Ovary (tissue), 9 donors: ENCODE data around the gene MED22. TPM values are rescaled to one million over a fixed set of nuclear protein-coding genes. Genes with fewer than 3 reads are reported as not detected.
A peak's percentile ranks its signal among the peaks of the same experiment; 100 is the strongest.
"Not testable (repeated sequence)": the region's sequence is repeated elsewhere in the genome, so short reads cannot be mapped to it uniquely, and the experiment has no call there.

Experiments used
- DNase-seq, 5 donors: peaks; one replicate each; pipeline ENCODE4 v3.0.0-alpha.2; 2019 to 2020
- H3K27ac ChIP-seq, 2 donors: fragments of 200-600 bp; one replicate each; pipeline versions ENCODE4 v1.5.1 to v1.8.0; 2019 to 2022
- H3K27me3 ChIP-seq: fragments of 200-600 bp; one replicate; pipeline ENCODE4 v1.8.0; 2022
- H3K36me3 ChIP-seq: fragments of 200-600 bp; sonication (generic); one replicate; pipeline ENCODE4 v1.5.1; 2019
- H3K4me1 ChIP-seq: one replicate; pipeline ENCODE4 v1.8.1; 2013; ENCODE audit warnings: mild to moderate bottlenecking, moderate library complexity; ENCODE audit not compliant: insufficient read depth
- H3K4me3 ChIP-seq: fragments of 200-600 bp; sonication (generic); one replicate; pipeline ENCODE4 v1.5.1; 2017
- H3K9me3 ChIP-seq, 2 donors: fragments of 200-600 bp in 1 of 2; sonication (generic) in 1 of 2; one replicate each; pipeline versions ENCODE4 v1.5.1 to v1.8.1; 2013 to 2019; ENCODE audit warnings: mild to moderate bottlenecking in 1 of 2, moderate library complexity in 1 of 2
- CTCF ChIP-seq, 3 donors: fragments of 450-650 bp in 2 of 3; fragments of 200-600 bp in 1 of 3; IDR thresholded peaks; one replicate each; pipeline versions ENCODE4 v1.5.1 to v1.8.0; 2016 to 2022; ENCODE audit warnings: antibody characterized with exemption in 3 of 3, mild to moderate bottlenecking in 1 of 3
- EP300 ChIP-seq: sonication (generic); formaldehyde crosslinking; IDR thresholded peaks from one replicate; pipeline ENCODE4 v1.6.1; 2017; ENCODE audit warnings: antibody characterized with exemption
- POLR2A ChIP-seq: fragments of 450-650 bp; IDR thresholded peaks from one replicate; pipeline ENCODE4 v1.6.1; 2017; ENCODE audit warnings: antibody characterized with exemption, mild to moderate bottlenecking, moderate library complexity
- WGBS, 3 donors: extraction: QIAGEN DNeasy Blood & Tissue Kit in 1 of 3; methylation state at CpG; one replicate each; pipeline versions ENCODE4 v1.1.5 to v1.1.7; 2013 to 2017; 5-methylcytosine and 5-hydroxymethylcytosine counted together
- intact Hi-C, 4 donors: fragments of 100-400 bp; cut with DNase I; formaldehyde crosslinking; loops; one replicate each; pipeline versions ENCODE4 v1.11.0 to v1.15.1; 2022 to 2023
- polyA plus RNA-seq, 2 donors: library from polyadenylated mRNA; stranded (reverse); fragments of 200-250 nt in 1 of 2; fragments of 350-450 nt in 1 of 2; fragmentation: Illumina TruSeq in 1 of 2; extraction: RNeasy Lipid Tissue Mini Kit (QIAGEN cat#74804) in 1 of 2; gene quantifications; one replicate each; pipeline ENCODE4 v1.2.3, GENCODE V29; 2013 to 2014
- total RNA-seq, 7 donors: library from RNA; depleted of rRNA in 2 of 7; stranded (reverse); fragments of >200 nt in 2 of 7; fragmentation: NEBNext Ultra II Directional in 3 of 7; extraction: Animal tissue kit (Norgen Biotek cat#: 25700) in 3 of 7; gene quantifications; one replicate each; pipeline versions ENCODE4 v1.1.0 to v1.2.4, GENCODE V29; 2016 to 2023
- donor health status: DM: no; HTN: no; CAD: no; lungs with moderate emphysema.
- donor health status: DM: no; HTN: no; CAD: no.
- donor health status: Bipolar disorder and iron deficiency.
- donor health status: DM: yes; HTN: yes; CAD: no.
- donor health status: DM: no; HTN: no; CAD: no.
- donor health status: DM: yes; HTN: yes; CAD: no.

MED22 gene
- total and polyA plus RNA-seq, 9 donors: 8.3 to 43.8 (median 27.3) TPM

DNA sequence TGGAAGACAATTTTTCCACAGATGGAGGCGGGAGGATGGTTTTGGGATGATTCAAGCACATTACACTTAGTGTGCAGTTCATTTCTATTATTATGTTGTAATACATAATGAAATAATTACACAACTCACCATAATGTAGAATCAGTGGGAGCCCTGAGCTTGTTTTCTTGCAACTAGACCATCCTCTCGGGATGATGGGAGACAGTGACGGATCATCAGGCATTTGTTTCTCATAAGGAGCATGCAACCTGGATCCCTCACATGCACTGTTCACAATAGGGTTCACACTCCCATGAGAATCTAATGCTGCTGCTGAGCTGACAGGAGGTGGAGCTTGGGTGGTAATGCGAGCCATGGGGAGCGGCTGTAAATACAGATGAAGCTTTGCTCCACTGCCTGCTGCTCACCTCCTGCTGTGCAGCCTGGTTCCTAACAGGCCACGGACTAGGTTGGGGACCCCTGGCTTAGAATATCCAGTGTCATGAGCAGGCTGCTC is 29.8 kb upstream of the MED22 start:
- Histone ChIP-seq H3K9me3 (no peaks in the 10 kb centered on the region), H3K4me3 (no peak overlapping the region), H3K36me3 (no peaks in the 10 kb centered on the region), H3K27ac (no peak overlapping the region), H3K27me3 (no peaks in the 10 kb centered on the region), H3K4me1 (no peaks in the 10 kb centered on the region)
- intact Hi-C loops: no loop called here
- 73 to 84% (median 78%) methylated on average over 6 of the region's 6 CpGs for WGBS, 3 donors
- TF ChIP-seq POLR2A: no peak
- no peak for TF ChIP-seq EP300
- TF ChIP-seq CTCF (IDR thresholded peaks at IDR 0.05): no peak
- no peak for DNase-seq

DNA sequence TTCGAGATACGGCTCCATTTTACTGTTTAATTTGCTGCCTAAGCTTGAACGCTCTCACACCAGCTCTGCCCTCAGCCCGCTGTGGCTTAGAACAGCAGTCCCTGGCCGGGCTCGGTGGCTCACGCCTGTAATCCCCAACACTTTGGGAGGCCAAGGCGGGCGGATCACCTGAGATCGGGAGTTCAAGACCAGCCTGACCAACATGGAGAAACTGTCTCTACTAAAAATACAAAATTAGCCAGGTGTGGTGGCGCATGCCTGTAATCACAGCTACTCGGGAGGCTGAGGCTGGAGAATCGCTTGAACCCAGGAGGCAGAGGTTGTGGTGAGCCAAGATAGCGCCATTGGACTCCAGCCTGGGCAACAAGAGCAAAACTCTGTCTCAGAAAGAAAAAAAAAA is 29.3 kb upstream of the MED22 start:
- H3K36me3 ChIP-seq, H3K9me3 ChIP-seq, DNase-seq, H3K4me1 ChIP-seq, H3K27ac ChIP-seq, intact Hi-C loops, H3K4me3 ChIP-seq, H3K27me3 ChIP-seq: not testable (repeated sequence)
- WGBS, 3 donors: 86 to 89% (median 88%) methylated on average over 14 of the region's 14 CpGs

DNA sequence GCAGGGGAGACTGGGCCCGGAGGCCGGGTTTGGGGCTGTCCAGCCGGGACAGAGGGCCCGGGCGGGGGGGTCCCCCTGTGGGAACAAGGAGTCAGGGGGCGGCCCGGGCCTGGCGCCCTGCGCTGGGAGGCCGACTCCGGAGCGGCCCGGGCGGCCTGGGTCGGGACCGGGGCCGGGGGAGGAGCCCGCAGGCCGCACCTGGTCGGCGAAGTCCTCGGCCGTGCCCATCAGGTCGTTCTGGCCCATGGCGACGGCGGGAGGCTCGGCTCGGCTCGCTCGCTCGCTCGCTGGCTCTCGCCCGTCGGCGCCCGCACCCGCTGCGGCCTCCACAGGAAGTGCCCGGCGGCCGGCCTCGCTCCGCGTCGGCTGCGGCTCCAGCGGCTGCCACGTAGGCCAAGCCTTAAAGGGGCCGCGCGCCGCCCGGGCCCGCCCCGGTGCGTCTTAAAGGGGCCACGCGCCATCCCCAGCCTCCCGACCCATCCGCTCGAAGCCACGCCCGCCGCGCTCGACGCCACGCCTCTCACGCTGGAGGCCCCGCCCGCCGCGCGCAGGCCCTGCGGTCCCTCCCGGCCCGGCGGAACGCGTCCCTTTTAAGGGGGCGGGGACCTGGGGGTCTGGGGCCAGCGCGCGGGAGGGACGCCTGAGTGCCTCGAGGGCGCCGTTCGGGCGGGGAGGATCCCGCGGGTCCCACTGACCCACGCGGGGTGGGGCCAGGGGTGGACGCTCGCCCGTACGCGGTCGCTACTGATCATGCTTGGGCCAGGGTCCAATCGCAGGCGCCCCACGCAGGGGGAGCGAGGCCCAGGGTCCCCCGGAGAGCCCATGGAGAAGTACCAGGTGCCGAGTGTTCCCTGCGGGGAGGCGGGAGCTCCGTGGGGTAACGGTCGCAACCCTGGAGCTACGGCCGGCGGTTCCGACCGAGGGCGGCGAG is 28.1 kb upstream of the MED22 start, which contains the start of the genes STKLD1 and SURF4:
Gene STKLD1, plus strand, starts transcription at position 643 of the 931 bp plus-strand sequence. Its CDS starts 108 bp downstream, at position 751.
Gene SURF4, minus strand, starts transcription at position 337 of the 931 bp plus-strand sequence. Its CDS starts 91 bp downstream, at position 246.
- DNase-seq: peak; percentile 93 to 98 (median 95)
- Histone ChIP-seq H3K4me3 (peak within 1 kb of the TSS; percentile 93), H3K27ac (peak within 1 kb of the TSS; percentile 45 to 91), H3K27me3 (no peaks in the 10 kb centered on the region), H3K36me3 (no peaks in the 10 kb centered on the region), H3K4me1 (peaks cover 10% of the 10 kb centered on the region), H3K9me3 (no peaks in the 10 kb centered on the region)
- TF ChIP-seq POLR2A (peak; percentile 89), EP300 (no peak), CTCF (IDR thresholded peaks at IDR 0.05) (peak in 1 of 3 donors; percentile 45)
- intact Hi-C loops: no loop called here
- WGBS, 3 donors: 0 to 1% (median 1%) methylated on average over 46 to 120 of the region's 120 CpGs

DNA sequence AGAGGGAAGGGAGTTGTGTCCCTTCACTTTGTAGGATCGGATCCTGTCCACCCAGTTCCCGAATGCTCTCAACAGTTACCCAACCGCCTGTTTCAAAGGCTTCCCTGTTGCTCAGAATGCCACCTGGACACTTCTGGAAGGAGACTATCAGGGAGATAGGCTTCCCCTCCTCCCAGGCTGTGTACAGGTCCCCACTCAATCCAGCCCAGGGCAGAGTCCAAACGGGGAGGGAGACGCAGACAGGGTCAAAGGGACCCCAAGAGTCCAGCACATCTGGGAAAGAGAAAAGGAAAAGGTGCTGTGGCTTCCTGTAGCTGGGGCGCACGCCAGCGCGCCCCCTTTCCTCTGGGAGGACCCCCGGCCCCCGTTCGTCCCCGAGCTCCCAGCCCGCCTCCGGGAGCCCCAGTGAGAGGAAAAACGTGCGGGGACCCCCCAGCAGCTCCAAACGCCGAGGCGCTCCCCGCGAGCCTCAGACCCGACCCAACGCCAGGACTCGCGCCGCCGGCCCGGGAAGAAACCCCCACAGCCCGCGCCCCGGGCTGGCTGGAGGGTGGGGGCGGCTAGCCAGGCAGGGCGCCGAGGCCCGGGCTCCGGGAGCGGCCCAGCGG is 27.3 kb upstream of the MED22 start:
- Histone ChIP-seq H3K4me3 (peak overlapping the region; percentile 93), H3K36me3 (no peaks in the 10 kb centered on the region), H3K4me1 (peaks cover 11% of the 10 kb centered on the region), H3K27me3 (no peaks in the 10 kb centered on the region), H3K27ac (peak overlapping the region; percentile 45 to 91), H3K9me3 (no peaks in the 10 kb centered on the region)
- TF ChIP-seq POLR2A (no peak), EP300 (no peak), CTCF (IDR thresholded peaks at IDR 0.05) (no peak)
- 0 to 1% (median 0%) methylated on average over 16 to 39 of the region's 39 CpGs for WGBS, 3 donors
- intact Hi-C loops: no loop called here
- DNase-seq: no peak
